Measurements from ENCODE around the gene NHERF2. TPM values are rescaled to one million over a fixed set of nuclear protein-coding genes. Genes with fewer than 3 reads are reported as not detected.

Gene NHERF2
- total and polyA plus RNA-seq, 11 donors: 124 to 496 (median 227) TPM

DNA sequence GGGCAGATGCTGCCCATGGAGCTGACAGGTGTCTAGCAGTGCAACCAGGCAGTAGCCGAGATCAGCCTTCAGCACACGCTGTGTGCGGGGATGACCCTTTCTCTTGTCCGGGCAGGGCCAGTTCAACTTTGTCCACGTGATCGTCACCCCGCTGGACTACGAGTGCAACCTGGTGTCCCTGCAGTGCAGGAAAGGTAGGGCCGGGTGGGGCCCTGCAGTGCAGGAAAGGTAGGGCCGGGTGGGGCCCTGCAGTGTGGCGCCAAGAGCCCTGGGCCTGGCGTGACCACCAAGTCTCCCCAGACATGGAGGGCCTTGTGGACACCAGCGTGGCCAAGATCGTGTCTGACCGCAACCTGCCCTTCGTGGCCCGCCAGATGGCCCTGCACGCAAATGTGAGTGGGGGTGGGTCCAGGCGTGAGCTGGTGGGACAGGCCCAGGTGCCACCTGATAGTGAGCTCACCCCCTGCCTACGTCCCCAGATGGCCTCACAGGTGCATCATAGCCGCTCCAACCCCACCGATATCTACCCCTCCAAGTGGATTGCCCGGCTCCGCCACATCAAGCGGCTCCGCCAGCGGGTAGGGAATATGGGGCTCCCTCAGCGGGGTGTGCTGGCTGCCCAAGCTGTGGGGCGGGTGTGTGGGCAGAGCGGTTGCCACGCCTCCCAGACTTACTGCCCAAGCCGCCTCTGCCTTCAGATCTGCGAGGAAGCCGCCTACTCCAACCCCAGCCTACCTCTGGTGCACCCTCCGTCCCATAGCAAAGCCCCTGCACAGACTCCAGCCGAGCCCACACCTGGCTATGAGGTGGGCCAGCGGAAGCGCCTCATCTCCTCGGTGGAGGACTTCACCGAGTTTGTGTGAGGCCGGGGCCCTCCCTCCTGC, 61.3 kb downstream of the NHERF2 start:
- 90 to 95% (median 93%) methylated on average over 29 to 41 of the region's 41 CpGs for WGBS, 4 donors
- ATAC-seq: no peak
- DNase-seq: no peak
- H3K27ac ChIP-seq: no peak overlapping the region
- intact Hi-C loops (cut with DNase I): loop anchor here in 2 of 10 donors (10.0 kb wide), 1 partner anchor 63 kb away; the partner anchor contains the start of gene NHERF2 (in 2 of the 2)
- peaks cover 0 to 18% (median 5%) of the 10 kb centered on the region in 12 donors for H3K4me1 ChIP-seq
- H3K4me3 ChIP-seq: no peak overlapping the region
- TF ChIP-seq CTCF (IDR thresholded peaks at IDR 0.05) (no peak), POLR2A (IDR thresholded peaks at IDR 0.05) (no peak)
- H3K9me3 ChIP-seq: no peaks in the 10 kb centered on the region
- no peaks in the 10 kb centered on the region for H3K27me3 ChIP-seq
- peaks cover 0 to 96% (median 72%) of the 10 kb centered on the region in 9 donors for H3K36me3 ChIP-seq

Other genes starting within 250 kb of the NHERF2 start
Only the 30 nearest of the 31 such genes appear.
- gene NUBP2, start 243.9 kb upstream of the NHERF2 start, total RNA-seq: 10 to 100 TPM; 26.7 to 81.9 (median 30.1) TPM
- 10 to 100 TPM; 41.2 to 63.1 TPM for gene NUBP2, start 243.9 kb upstream of the NHERF2 start, polyA plus RNA-seq
- gene IGFALS, start 233.2 kb upstream of the NHERF2 start, total RNA-seq: under 1 TPM in 2 of 9 donors, not detected in 7; 0.12 to 0.38 TPM
- under 1 TPM in 1 of 2 donors, not detected in 1; 0.23 TPM for gene IGFALS, start 233.2 kb upstream of the NHERF2 start, polyA plus RNA-seq
- gene HAGH, start 200.1 kb upstream of the NHERF2 start, total RNA-seq: 100 to 1,000 TPM; 111 to 358 (median 165) TPM
- gene HAGH, start 200.1 kb upstream of the NHERF2 start, polyA plus RNA-seq: 100 to 1,000 TPM; 155 to 226 TPM
- 10 to 100 TPM; 19.2 to 83.8 (median 28.4) TPM for gene FAHD1, start 199.7 kb upstream of the NHERF2 start, total RNA-seq
- 10 to 100 TPM; 46.8 to 47.4 TPM for gene FAHD1, start 199.7 kb upstream of the NHERF2 start, polyA plus RNA-seq
- gene MEIOB, start 154.7 kb upstream of the NHERF2 start, total RNA-seq: not detected
- gene MEIOB, start 154.7 kb upstream of the NHERF2 start, polyA plus RNA-seq: not detected
- gene HS3ST6, start 108.5 kb upstream of the NHERF2 start, total RNA-seq: not detected
- not detected for gene HS3ST6, start 108.5 kb upstream of the NHERF2 start, polyA plus RNA-seq
- 10 to 100 TPM; 12.4 to 49.2 (median 31.1) TPM for gene MSRB1, start 83.7 kb upstream of the NHERF2 start, total RNA-seq
- 10 to 100 TPM; 48.4 to 70.2 TPM for gene MSRB1, start 83.7 kb upstream of the NHERF2 start, polyA plus RNA-seq
- 100 to 1,000 TPM; 117 to 279 (median 216) TPM for gene RPL3L, start 72.2 kb upstream of the NHERF2 start, total RNA-seq
- 100 to 1,000 TPM in 1 of 2 donors, 10 to 100 TPM in 1; 86.5 to 180 TPM for gene RPL3L, start 72.2 kb upstream of the NHERF2 start, polyA plus RNA-seq
- gene NDUFB10, start 67.4 kb upstream of the NHERF2 start, total RNA-seq: 1,000 to 10,000 TPM in 2 of 9 donors, 100 to 1,000 TPM in 7; 316 to 1,519 (median 542) TPM
- gene NDUFB10, start 67.4 kb upstream of the NHERF2 start, polyA plus RNA-seq: 1,000 to 10,000 TPM in 1 of 2 donors, 100 to 1,000 TPM in 1; 732 to 1,618 TPM
- gene RPS2, start 62.1 kb upstream of the NHERF2 start, total RNA-seq: 1,000 to 10,000 TPM in 4 of 9 donors, 100 to 1,000 TPM in 5; 673 to 1,554 (median 968) TPM
- gene RPS2, start 62.1 kb upstream of the NHERF2 start, polyA plus RNA-seq: 1,000 to 10,000 TPM; 1,419 to 2,484 TPM
- not detected for gene RNF151, start 60.0 kb upstream of the NHERF2 start, total RNA-seq
- gene RNF151, start 60.0 kb upstream of the NHERF2 start, polyA plus RNA-seq: not detected
- gene TBL3, start 54.8 kb upstream of the NHERF2 start, total RNA-seq: 10 to 100 TPM; 19.3 to 68.7 (median 21.5) TPM
- gene TBL3, start 54.8 kb upstream of the NHERF2 start, polyA plus RNA-seq: 10 to 100 TPM; 57.9 to 59.5 TPM
- not detected for gene NOXO1, start 45.4 kb upstream of the NHERF2 start, total RNA-seq
- under 1 TPM; 0.06 to 0.15 TPM for gene NOXO1, start 45.4 kb upstream of the NHERF2 start, polyA plus RNA-seq
- gene GFER, start 42.7 kb upstream of the NHERF2 start, total RNA-seq: 10 to 100 TPM; 18.0 to 29.9 (median 23.5) TPM
- gene GFER, start 42.7 kb upstream of the NHERF2 start, polyA plus RNA-seq: 10 to 100 TPM; 36.6 to 51.1 TPM
- gene SYNGR3, start 36.9 kb upstream of the NHERF2 start, total RNA-seq: 1 to 10 TPM in 3 of 9 donors, under 1 TPM in 6; 0.19 to 1.3 (median 0.86) TPM
- 1 to 10 TPM in 1 of 2 donors, under 1 TPM in 1; 0.53 to 2.7 TPM for gene SYNGR3, start 36.9 kb upstream of the NHERF2 start, polyA plus RNA-seq
- gene ZNF598, start 17.1 kb upstream of the NHERF2 start, total RNA-seq: 10 to 100 TPM; 10.9 to 47.4 (median 17.0) TPM
- gene ZNF598, start 17.1 kb upstream of the NHERF2 start, polyA plus RNA-seq: 10 to 100 TPM in 1 of 2 donors, 1 to 10 TPM in 1; 9.4 to 33.8 TPM
- gene NPW, start 7.1 kb upstream of the NHERF2 start, total RNA-seq: under 1 TPM in 1 of 9 donors, not detected in 8; 0.69 TPM
- gene NPW, start 7.1 kb upstream of the NHERF2 start, polyA plus RNA-seq: under 1 TPM in 1 of 2 donors, not detected in 1; 0.19 TPM
- 10 to 100 TPM in 7 of 9 donors, 1 to 10 TPM in 2; 9.0 to 25.0 (median 11.7) TPM for gene NTHL1, start 20.9 kb downstream of the NHERF2 start, total RNA-seq
- gene NTHL1, start 20.9 kb downstream of the NHERF2 start, polyA plus RNA-seq: 10 to 100 TPM; 13.1 to 32.3 TPM
- gene TSC2, start 21.1 kb downstream of the NHERF2 start, total RNA-seq: 10 to 100 TPM; 48.4 to 94.5 (median 70.4) TPM
- gene TSC2, start 21.1 kb downstream of the NHERF2 start, polyA plus RNA-seq: 10 to 100 TPM; 33.3 to 44.8 TPM
- gene PKD1, start 109.0 kb downstream of the NHERF2 start, total RNA-seq: 100 to 1,000 TPM in 6 of 9 donors, 10 to 100 TPM in 3; 64.9 to 441 (median 110) TPM
- 100 to 1,000 TPM in 1 of 2 donors, 10 to 100 TPM in 1; 90.6 to 105 TPM for gene PKD1, start 109.0 kb downstream of the NHERF2 start, polyA plus RNA-seq
- 1 to 10 TPM in 4 of 9 donors, under 1 TPM in 5; 0.36 to 5.0 (median 0.75) TPM for gene RAB26, start 121.7 kb downstream of the NHERF2 start, total RNA-seq
- 1 to 10 TPM in 1 of 2 donors, under 1 TPM in 1; 0.28 to 3.3 TPM for gene RAB26, start 121.7 kb downstream of the NHERF2 start, polyA plus RNA-seq
- gene TRAF7, start 128.9 kb downstream of the NHERF2 start, total RNA-seq: 10 to 100 TPM; 20.2 to 40.2 (median 27.0) TPM
- gene TRAF7, start 128.9 kb downstream of the NHERF2 start, polyA plus RNA-seq: 10 to 100 TPM; 12.2 to 39.5 TPM
- gene CASKIN1, start 169.7 kb downstream of the NHERF2 start, total RNA-seq: 1 to 10 TPM in 8 of 9 donors, under 1 TPM in 1; 0.77 to 7.0 (median 2.1) TPM
- gene CASKIN1, start 169.7 kb downstream of the NHERF2 start, polyA plus RNA-seq: 1 to 10 TPM in 1 of 2 donors, under 1 TPM in 1; 0.37 to 4.0 TPM
- 10 to 100 TPM; 19.8 to 49.0 (median 22.8) TPM for gene MLST8, start 178.6 kb downstream of the NHERF2 start, total RNA-seq
- gene MLST8, start 178.6 kb downstream of the NHERF2 start, polyA plus RNA-seq: 10 to 100 TPM; 28.5 to 42.3 TPM
- gene BRICD5, start 184.0 kb downstream of the NHERF2 start, total RNA-seq: 10 to 100 TPM in 2 of 9 donors, 1 to 10 TPM in 7; 1.7 to 11.7 (median 5.5) TPM
- gene BRICD5, start 184.0 kb downstream of the NHERF2 start, polyA plus RNA-seq: 1 to 10 TPM; 3.8 to 7.6 TPM
- 10 to 100 TPM; 19.6 to 44.0 (median 33.8) TPM for gene PGP, start 187.9 kb downstream of the NHERF2 start, total RNA-seq
- 10 to 100 TPM; 24.6 to 31.7 TPM for gene PGP, start 187.9 kb downstream of the NHERF2 start, polyA plus RNA-seq
- 10 to 100 TPM in 8 of 9 donors, 1 to 10 TPM in 1; 8.4 to 27.3 (median 12.7) TPM for gene E4F1, start 196.7 kb downstream of the NHERF2 start, total RNA-seq
- 10 to 100 TPM; 17.3 to 20.4 TPM for gene E4F1, start 196.7 kb downstream of the NHERF2 start, polyA plus RNA-seq
- under 1 TPM in 7 of 9 donors, not detected in 2; 0.12 to 0.51 (median 0.34) TPM for gene DNASE1L2, start 209.5 kb downstream of the NHERF2 start, total RNA-seq
- under 1 TPM; 0.18 to 0.50 TPM for gene DNASE1L2, start 209.5 kb downstream of the NHERF2 start, polyA plus RNA-seq
- gene ECI1, start 224.7 kb downstream of the NHERF2 start, total RNA-seq: 100 to 1,000 TPM in 8 of 9 donors, 10 to 100 TPM in 1; 84.6 to 178 (median 142) TPM
- 100 to 1,000 TPM; 146 to 340 TPM for gene ECI1, start 224.7 kb downstream of the NHERF2 start, polyA plus RNA-seq
- 100 to 1,000 TPM; 100 to 154 (median 120) TPM for gene RNPS1, start 241.2 kb downstream of the NHERF2 start, total RNA-seq
- gene RNPS1, start 241.2 kb downstream of the NHERF2 start, polyA plus RNA-seq: 100 to 1,000 TPM in 1 of 2 donors, 10 to 100 TPM in 1; 73.9 to 193 TPM